H1 (cell line): ENCODE results near the gene ARHGEF11. TPM values are rescaled to one million over a fixed set of nuclear protein-coding genes. Genes with fewer than 3 reads are reported as not detected.

Source experiments
- EGR1 ChIP-seq: IDR thresholded peaks from 2 replicates; pipeline ENCODE4 v1.6.1; 2011; ENCODE audit warnings: low read depth, low read length, borderline replicate concordance
- POLR2A ChIP-seq, 2 experiments: IDR thresholded peaks; 1 replicate in 1 of 2; 2 replicates in 1 of 2; pipeline ENCODE4 v1.6.1; 2011; ENCODE audit warnings: low read depth in 2 of 2, low read length in 2 of 2, mild to moderate bottlenecking in 2 of 2; ENCODE audit errors: control extremely low read depth in 1 of 2
- RNF2 ChIP-seq: fragments of 200-900, 300-1000 bp; sonication (generic); IDR thresholded peaks from 2 replicates; pipeline ENCODE4 v1.7.1; 2016; ENCODE audit warnings: borderline replicate concordance, low read depth, mild to moderate bottlenecking, antibody characterized with exemption, low read length; ENCODE audit not compliant: poor library complexity, severe bottlenecking; ENCODE audit errors: missing control alignments
- TEAD4 ChIP-seq: IDR thresholded peaks from 2 replicates; pipeline ENCODE4 v1.6.1; 2012; ENCODE audit warnings: low read depth, low read length, inconsistent platforms, mixed read lengths
- polyA plus RNA-seq, 7 experiments: library from polyadenylated mRNA; depleted of rRNA in 3 of 7; stranded (reverse) in 5 of 7; unstranded in 2 of 7; fragments of >200 nt in 5 of 7; fragments of 200-250 nt in 2 of 7; gene quantifications; 1 replicate in 5 of 7; 2 replicates in 1 of 7; 4 replicates in 1 of 7; pipeline versions ENCODE4 v1.2.1 to v1.2.3, GENCODE V29; 2011 to 2013; ENCODE audit warnings: missing spikeins in 2 of 7, mixed read lengths in 2 of 7
- total RNA-seq: library from RNA; stranded (reverse); fragmentation: NEBNext Ultra II Directional; extraction: Animal tissue kit (Norgen Biotek cat#: 25700); gene quantifications from 2 replicates; pipeline ENCODE4 v1.2.1, GENCODE V29; 2021

The ARHGEF11 gene
- total and polyA plus RNA-seq, 2 of the 8 experiments (the other 6 are each of a cell fraction or from before 2014, with no cell fraction given) = 19.9 to 33.1 TPM

DNA sequence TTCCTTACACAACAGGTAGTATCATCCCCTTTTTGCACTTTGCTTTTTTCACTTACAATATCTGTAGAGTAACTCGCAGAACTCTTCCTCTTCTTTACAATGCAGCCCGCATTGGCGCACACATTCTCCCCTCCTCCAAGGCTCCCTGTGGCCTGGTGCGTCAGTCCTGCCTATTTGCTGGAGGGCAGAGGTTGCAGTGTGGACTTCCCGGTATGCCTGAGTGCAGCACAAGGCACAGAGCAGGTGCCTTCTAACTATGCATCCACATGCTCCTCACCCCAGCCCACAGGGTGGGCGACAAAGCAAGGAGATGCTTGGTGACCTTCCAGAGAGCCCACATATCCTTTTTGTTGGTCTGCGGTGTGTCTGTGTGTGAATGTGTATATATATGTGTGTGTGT lies 53.3 kb downstream of the ARHGEF11 start (continued):
- TF ChIP-seq RNF2 = no peak
- no peak for TF ChIP-seq EGR1
- no peak for TF ChIP-seq TEAD4
- TF ChIP-seq POLR2A (IDR thresholded peaks at IDR 0.05; ENCODE audit: control extremely low read depth in 1 of 2, low read depth in 2 of 2, low read length in 2 of 2) = no peak
